Tibial nerve (tissue), 3 donors: Measurements from ENCODE around the gene REEP6.

Source experiments
- POLR2A ChIP-seq, 2 donors: fragments of 450-650 bp; IDR thresholded peaks; one replicate each; pipeline ENCODE4 v1.6.1; 2017; ENCODE audit warnings: antibody characterized with exemption in 2 of 2, mild to moderate bottlenecking in 2 of 2, moderate library complexity in 2 of 2
- TF ChIP-seq, protein P1 (sequence below), 5 experiments: fragments of 200-600 bp in 3 of 5; fragments of 450-650 bp in 2 of 5; sonication (generic) in 3 of 5; IDR thresholded peaks; one replicate each; pipeline ENCODE4 v1.5.1; 2016 to 2019; ENCODE audit warnings: antibody characterized with exemption in 5 of 5, mild to moderate bottlenecking in 3 of 5, moderate library complexity in 2 of 5

DNA sequence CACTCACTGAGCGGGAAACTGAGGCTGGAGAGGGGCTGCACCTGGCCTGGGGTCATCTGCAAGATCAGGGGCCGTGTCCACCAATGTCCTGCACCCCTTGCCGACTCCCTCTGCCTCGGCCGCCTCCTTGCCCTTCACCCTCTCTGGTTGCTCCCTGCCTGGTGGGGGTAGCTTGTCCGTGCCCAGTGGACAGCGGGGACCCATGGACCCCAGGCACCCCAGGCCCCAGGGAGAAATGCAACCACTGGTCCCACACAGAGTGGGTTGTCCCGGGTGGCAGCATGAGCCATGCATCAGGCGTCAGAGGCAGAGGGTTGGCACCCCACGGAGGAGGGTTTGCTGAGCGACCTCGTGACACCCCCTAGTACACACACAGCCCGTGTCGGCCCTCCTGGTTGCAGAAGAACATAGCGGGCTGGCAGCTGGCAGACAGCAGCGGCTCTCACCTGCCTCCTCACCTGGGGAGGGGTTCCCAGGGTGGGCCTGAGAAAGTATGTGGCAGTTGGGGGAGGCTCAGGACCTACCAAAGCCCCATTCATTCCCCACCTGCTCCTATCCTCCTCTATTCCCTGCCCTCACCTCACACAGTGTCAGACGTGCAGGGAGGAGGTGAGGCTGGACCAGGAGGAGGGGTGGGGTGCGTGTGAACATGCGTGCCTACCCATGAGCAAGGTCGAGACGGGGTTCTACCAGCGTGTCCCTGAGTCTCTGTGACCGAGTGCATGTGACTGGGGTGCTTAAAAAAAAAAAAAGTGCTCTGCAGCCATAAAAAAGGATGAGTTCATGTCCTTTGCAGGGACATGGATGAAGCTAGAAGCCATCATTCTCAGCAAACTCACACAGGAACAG, 13.2 kb downstream of the REEP6 start:
- TF ChIP-seq POLR2A (IDR thresholded peaks at IDR 0.05) = no peak
- TF ChIP-seq, protein P1, sequence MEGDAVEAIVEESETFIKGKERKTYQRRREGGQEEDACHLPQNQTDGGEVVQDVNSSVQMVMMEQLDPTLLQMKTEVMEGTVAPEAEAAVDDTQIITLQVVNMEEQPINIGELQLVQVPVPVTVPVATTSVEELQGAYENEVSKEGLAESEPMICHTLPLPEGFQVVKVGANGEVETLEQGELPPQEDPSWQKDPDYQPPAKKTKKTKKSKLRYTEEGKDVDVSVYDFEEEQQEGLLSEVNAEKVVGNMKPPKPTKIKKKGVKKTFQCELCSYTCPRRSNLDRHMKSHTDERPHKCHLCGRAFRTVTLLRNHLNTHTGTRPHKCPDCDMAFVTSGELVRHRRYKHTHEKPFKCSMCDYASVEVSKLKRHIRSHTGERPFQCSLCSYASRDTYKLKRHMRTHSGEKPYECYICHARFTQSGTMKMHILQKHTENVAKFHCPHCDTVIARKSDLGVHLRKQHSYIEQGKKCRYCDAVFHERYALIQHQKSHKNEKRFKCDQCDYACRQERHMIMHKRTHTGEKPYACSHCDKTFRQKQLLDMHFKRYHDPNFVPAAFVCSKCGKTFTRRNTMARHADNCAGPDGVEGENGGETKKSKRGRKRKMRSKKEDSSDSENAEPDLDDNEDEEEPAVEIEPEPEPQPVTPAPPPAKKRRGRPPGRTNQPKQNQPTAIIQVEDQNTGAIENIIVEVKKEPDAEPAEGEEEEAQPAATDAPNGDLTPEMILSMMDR (IDR thresholded peaks at IDR 0.05) = no peak
